Activated T-helper 2 cell treated with anti-CD3 and anti-CD28 coated beads, Interferon-gamma antibody, Interleukin-2, Interleukin-4, amounts not matched to agents 10 μg/mL and 5 μg/mL and 100 μg/mL, durations not matched to agents 14 hours and 24 hours and 36 hours (primary cell): ENCODE measurements around the gene SLC66A1. TPM values are rescaled to one million over a fixed set of nuclear protein-coding genes. Genes with fewer than 3 reads are reported as not detected.
"Not testable (repeated sequence)": the region's sequence is repeated elsewhere in the genome, so short reads cannot be mapped to it uniquely, and the experiment has no call there.

Source experiments
- DNase-seq: peaks from one replicate; pipeline ENCODE4 v3.0.0; 2021; ENCODE audit warnings: low spot score
- H3K27ac Mint-ChIP-seq: one replicate; pipeline ENCODE4 v1.8.0; 2021; ENCODE audit warnings: mixed read lengths
- H3K27me3 Mint-ChIP-seq: one replicate; pipeline ENCODE4 v1.8.0; 2021; ENCODE audit warnings: low read depth, mixed read lengths
- H3K36me3 Mint-ChIP-seq: one replicate; pipeline ENCODE4 v1.8.0; 2021; ENCODE audit warnings: low read depth, mixed read lengths
- H3K4me1 Mint-ChIP-seq: one replicate; pipeline ENCODE4 v1.8.0; 2021; ENCODE audit warnings: low read depth, mixed read lengths
- H3K4me3 Mint-ChIP-seq: one replicate; pipeline ENCODE4 v1.8.0; 2021; ENCODE audit warnings: low read depth, mild to moderate bottlenecking, moderate library complexity, mixed read lengths
- H3K9me3 Mint-ChIP-seq: one replicate; pipeline ENCODE4 v1.8.0; 2021; ENCODE audit warnings: mixed read lengths
- intact Hi-C: fragments of 100-400 bp; cut with micrococcal nuclease; formaldehyde crosslinking; loops from one replicate; pipeline ENCODE4 v1.15.1; 2023
- total RNA-seq: library from RNA; stranded (reverse); gene quantifications from 2 replicates; pipeline ENCODE4 v1.2.3, GENCODE V29; 2022

Gene SLC66A1
- total RNA-seq, 1 donor from 2014 or later, result 12.1 TPM

DNA sequence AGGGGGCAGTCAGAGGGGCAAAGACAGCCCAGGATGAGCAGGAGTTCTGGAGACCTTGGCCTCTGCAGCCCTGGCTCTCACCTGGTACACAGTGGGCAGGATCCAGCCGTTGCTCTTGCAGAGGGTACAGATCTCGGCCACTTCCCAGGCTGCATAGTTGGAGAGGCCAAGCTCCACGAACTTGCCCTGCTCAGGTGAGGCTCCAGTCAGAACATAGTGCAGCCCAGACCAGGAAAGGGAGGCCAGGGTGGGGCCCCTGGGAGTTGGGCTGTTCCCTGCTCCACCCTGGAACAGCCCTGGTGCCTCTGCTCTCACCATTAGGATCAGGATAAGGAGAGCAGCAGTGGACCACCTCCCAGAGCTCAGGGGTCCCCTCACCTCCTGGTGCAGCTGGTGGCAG is 26.3 kb upstream of the SLC66A1 start:
- H3K27ac Mint-ChIP-seq, H3K36me3 Mint-ChIP-seq, H3K9me3 Mint-ChIP-seq, H3K4me3 Mint-ChIP-seq, DNase-seq, H3K4me1 Mint-ChIP-seq, H3K27me3 Mint-ChIP-seq, intact Hi-C loops: not testable (repeated sequence)

DNA sequence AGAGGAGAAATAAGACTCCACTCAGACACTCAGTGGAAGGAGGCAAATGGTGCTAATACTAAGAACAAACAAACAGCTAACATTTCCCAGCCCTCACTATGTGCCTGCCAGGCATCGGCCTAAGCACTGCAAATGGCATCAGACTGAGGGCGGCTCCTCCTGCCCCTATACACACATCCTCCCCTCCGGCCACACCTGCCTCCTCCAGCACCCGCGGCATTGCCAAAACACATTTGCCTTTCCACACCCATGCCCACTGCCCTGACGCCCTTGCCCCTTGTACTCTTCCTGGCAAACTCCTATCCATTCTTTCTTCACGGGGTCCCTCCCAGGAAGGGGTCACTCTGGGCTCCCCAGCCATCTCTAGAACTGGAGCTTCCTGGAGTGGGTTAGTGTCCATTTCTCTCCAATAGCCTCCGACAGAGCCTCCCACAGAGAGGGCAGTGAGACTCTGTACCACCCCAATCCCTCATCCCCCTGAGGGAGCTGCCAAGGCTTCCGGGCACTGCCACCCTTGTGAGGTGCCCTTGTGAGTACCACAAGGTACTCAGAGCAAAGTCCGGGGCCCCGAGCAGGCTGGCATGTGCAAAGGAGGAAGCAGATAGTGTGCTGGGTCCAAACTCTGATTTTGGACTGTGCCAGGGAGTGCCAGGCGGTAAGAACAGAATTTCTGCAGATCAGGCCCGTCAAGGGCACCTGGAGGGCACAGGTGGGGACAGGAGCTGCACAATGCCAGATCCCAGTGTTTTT is 24.5 kb upstream of the SLC66A1 start:
- H3K27me3 Mint-ChIP-seq, result peaks cover 5% of the 10 kb centered on the region
- peaks cover 3% of the 10 kb centered on the region for H3K4me1 Mint-ChIP-seq
- intact Hi-C loops, result no loop called here
- H3K36me3 Mint-ChIP-seq, result peaks cover 12% of the 10 kb centered on the region
- H3K9me3 Mint-ChIP-seq, result peaks cover 9% of the 10 kb centered on the region
- DNase-seq, result no peak
- peak overlapping the region; percentile 19 for H3K4me3 Mint-ChIP-seq
- H3K27ac Mint-ChIP-seq, result no peak overlapping the region

DNA sequence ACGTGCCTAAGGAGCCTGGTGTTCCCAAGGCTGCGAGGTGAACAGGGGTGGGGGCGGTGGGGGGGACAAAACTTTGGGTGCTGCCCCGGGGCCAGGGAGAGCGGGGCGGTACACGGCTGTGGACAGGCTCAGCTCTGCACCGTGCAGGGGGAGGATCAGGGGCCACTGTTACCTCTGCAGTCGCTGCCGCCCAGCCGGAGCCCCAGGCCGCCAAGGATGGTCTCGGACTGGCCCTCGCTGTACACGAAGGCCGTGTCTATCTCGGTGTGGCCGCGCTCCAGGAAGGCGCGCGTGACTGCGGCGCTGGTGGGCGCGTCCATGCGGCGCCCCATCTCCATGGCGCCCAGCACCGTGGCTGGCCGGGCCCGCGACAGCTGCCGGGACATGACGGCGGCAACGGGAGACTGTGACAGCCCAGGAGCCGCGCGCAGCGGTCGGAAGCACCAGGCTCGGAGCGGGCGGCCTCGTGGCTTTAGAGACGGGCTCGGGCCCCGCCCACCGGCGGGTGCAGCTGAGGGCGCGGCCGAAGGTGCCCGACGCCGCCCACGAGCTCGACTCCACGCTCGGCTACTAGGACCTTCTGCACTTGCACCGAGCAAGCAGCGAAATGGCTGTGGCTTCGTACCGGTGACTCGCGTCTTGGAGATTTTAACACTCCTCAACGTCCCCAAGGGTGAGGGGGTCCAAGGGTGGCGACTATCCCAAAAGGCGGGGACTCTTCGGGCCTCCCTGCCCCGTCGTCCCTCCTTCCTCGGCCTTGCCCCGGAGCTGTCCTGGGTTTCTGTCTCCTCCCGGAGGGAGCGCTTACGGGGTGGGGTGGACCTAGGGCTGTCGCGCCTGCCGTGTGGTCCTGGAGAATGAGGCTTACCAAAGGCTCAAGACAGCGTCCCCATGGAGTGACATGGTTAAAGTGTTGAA is 23.5 kb upstream of the SLC66A1 start, which contains the start of gene AKR7A3:
TSS of gene AKR7A3 (minus strand) at position 447 of the 918 bp plus-strand sequence. CDS start at position 386, 61 bp downstream.
- peak within 1 kb of the TSS; percentile 37 for H3K4me3 Mint-ChIP-seq
- peaks cover 15% of the 10 kb centered on the region for H3K36me3 Mint-ChIP-seq
- peaks cover 18% of the 10 kb centered on the region for H3K9me3 Mint-ChIP-seq
- peak; percentile 48 for DNase-seq
- H3K27me3 Mint-ChIP-seq, H3K4me1 Mint-ChIP-seq, intact Hi-C loops, H3K27ac Mint-ChIP-seq: not testable (repeated sequence)

DNA sequence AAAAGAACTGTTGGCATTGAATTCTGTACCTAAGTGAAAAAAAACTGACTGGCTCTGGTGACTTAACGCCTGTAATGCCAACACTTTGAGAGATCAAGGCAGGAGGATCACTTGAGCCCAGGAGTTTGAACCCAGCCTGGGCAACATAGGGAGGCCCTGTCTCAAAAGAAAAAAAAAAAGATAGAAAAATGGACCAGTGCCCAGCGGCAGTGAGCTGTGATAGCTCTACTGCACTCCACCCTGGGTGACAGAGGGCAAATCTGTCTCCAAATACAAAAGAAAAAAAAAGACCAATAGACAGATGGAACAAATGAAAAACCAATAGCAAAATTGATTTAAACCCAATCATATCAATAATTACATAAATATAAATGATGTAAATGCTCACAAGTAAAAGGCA is 22.9 kb upstream of the SLC66A1 start:
- Mint-ChIP-seq H3K27me3 (peaks cover 5% of the 10 kb centered on the region), H3K4me1 (peaks cover 3% of the 10 kb centered on the region), H3K36me3 (peaks cover 19% of the 10 kb centered on the region), H3K4me3 (peak overlapping the region; percentile 37), H3K27ac (no peak overlapping the region), H3K9me3 (peaks cover 22% of the 10 kb centered on the region)
- intact Hi-C loops, result no loop called here
- DNase-seq, result no peak

DNA sequence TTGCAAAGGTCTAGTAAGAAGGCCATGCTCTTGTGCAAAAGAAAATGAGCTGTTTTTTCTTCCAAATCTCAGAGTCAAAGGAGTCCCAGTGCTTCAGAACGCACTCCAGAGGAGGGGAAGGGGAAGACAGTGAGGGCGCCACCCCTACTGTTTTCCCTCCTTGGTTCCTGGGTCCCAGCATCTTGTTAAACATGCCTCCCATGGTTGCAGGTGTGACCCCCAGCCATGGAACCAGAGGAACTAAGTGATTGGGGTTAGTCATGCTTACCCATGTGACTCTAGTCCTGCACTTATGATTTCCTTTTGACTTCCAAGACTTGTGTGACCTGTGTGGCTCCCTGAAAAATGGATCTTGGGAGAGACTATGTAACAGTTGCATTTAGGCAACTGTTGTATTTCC is 17.5 kb upstream of the SLC66A1 start:
- peaks cover 39% of the 10 kb centered on the region for H3K36me3 Mint-ChIP-seq
- H3K9me3 Mint-ChIP-seq, result peaks cover 49% of the 10 kb centered on the region
- no peak overlapping the region for H3K4me3 Mint-ChIP-seq
- no peak overlapping the region for H3K27ac Mint-ChIP-seq
- no peak for DNase-seq
- H3K4me1 Mint-ChIP-seq, result no peaks in the 10 kb centered on the region
- intact Hi-C loops, result no loop called here
- H3K27me3 Mint-ChIP-seq, result peaks cover 3% of the 10 kb centered on the region

DNA sequence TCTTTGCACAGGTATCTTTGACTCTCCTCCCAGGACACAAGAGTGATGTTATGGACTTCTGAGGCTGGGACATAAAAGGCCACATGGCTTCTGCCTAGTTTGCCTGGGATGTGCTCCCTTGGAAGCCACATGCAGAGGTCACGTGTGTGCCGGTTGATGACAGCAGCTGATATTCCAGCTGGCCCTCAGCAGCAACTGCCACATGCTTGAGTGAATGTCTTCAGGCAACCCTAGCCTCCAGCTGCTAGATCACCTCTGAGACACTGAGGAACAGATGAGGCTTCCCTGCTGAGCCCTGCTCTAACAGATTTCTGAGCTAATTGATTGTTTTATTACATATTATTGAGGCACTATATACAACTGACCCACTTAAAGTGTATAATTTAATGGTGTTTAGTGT is 11.9 kb upstream of the SLC66A1 start:
- Mint-ChIP-seq H3K27ac (no peak overlapping the region), H3K4me3 (no peak overlapping the region), H3K27me3 (no peaks in the 10 kb centered on the region), H3K4me1 (no peaks in the 10 kb centered on the region), H3K36me3 (peaks cover 34% of the 10 kb centered on the region), H3K9me3 (peaks cover 16% of the 10 kb centered on the region)
- DNase-seq, result no peak
- intact Hi-C loops, result no loop called here

DNA sequence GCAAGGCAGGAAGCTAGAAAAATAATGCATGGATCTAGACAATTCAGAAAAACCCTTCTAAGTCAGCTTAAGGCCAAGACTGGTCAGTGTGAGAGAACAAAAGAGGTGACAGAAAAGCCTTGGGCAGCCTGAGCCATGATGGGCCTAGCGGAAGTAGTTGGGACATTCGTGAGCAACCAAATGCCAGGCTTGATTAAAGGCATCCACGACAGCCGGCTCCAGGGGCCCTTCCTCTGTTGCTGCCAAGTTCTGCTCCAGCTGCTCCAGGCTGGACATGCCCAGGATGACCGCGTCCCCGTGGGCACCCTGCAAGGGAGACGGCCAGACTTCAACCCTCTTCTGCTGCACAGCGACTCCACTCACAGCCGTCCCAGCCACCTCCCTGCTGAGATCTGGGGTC is 8.0 kb upstream of the SLC66A1 start:
- H3K9me3 Mint-ChIP-seq, H3K27ac Mint-ChIP-seq, intact Hi-C loops, H3K4me3 Mint-ChIP-seq, H3K4me1 Mint-ChIP-seq, H3K27me3 Mint-ChIP-seq, DNase-seq: not testable (repeated sequence)
- H3K36me3 Mint-ChIP-seq, result peaks cover 45% of the 10 kb centered on the region

DNA sequence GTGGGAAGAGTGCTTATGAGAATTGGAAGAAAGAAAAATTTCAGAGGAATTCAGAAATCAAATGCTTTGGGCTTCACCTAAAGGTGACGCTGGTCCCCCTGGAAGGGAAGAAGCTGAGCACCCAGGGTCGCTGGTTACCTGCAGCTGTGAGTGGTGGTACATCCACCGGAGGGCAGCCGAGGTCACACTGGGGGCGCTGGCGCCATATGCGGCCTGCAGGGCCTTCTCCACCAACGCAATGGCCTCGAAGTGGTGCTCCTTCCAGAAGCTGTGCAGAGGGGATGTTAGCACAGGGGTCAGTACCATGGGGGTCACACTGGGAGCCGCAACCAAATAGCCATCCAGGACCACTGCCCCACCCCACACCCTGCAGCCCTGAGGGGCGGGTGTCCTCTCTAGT is 6.2 kb upstream of the SLC66A1 start:
- Mint-ChIP-seq H3K27ac (no peak overlapping the region), H3K4me3 (no peak overlapping the region)

DNA sequence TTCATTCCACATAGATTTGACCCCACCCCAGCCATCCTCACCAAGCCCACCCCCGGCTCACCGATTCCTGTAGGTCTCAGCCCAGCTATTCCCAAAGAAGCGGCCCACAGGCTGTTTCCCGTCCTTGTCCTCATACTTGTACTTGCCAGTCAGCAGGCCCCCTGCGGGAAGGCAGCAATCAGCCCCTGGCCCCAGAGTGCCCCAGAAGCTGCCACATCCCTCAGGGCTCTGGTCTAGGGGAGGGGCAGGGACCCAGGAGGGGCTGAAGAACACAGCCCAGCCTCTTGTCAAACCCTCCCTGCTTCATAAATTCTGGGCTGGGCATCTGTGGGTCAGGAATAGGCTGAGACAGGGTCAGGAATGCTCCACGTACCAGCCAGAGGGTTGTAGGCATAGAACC is 5.2 kb upstream of the SLC66A1 start:
- no peak overlapping the region for H3K27ac Mint-ChIP-seq
- intact Hi-C loops, result no loop called here
- H3K27me3 Mint-ChIP-seq, result no peaks in the 10 kb centered on the region
- no peaks in the 10 kb centered on the region for H3K9me3 Mint-ChIP-seq
- peaks cover 49% of the 10 kb centered on the region for H3K36me3 Mint-ChIP-seq
- H3K4me3 Mint-ChIP-seq, result no peak overlapping the region
- H3K4me1 Mint-ChIP-seq, result peaks cover 13% of the 10 kb centered on the region
- DNase-seq, result no peak

More for the DNA sequence above, 6.2 kb upstream of the SLC66A1 start:
- Mint-ChIP-seq H3K9me3 (no peaks in the 10 kb centered on the region), H3K27me3 (no peaks in the 10 kb centered on the region), H3K36me3 (peaks cover 46% of the 10 kb centered on the region), H3K4me1 (peaks cover 7% of the 10 kb centered on the region)
- DNase-seq, result no peak
- intact Hi-C loops, result no loop called here

DNA sequence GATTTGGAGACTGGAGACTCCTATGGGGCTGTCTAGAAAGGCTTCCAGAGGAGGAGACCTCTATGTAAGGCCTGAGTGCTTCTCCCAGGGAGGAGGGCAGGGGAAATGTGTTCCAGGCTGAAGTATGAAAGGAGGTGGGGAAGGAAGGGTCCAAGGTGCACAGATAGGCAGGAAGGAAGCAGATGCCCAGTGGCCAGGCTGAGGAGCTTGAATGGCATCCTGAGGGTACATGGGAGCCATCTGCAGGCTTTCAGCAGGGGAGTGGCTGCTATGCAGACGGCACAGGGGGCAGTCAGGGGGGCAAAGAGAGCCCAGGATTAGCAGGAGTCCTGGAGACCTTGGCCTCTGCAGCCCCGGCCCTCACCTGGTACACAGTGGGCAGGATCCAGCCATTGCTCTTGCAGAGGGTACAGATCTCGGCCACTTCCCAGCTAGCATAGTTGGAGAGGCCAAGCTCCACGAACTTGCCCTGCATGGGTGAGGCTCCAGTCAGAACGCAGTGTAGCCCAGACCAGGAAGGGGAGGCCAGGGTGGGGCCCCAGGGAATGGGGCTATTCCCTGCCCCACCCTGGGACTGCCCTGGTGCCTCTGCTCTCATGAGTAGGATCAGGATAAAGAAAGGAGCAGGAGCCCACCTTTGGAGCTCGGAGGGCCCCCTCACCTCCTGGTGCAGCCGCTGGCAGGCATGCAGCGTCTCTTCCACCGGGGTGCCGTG is 4.2 kb upstream of the SLC66A1 start:
- Mint-ChIP-seq H3K27me3 (no peaks in the 10 kb centered on the region), H3K27ac (no peak overlapping the region), H3K4me1 (peaks cover 16% of the 10 kb centered on the region), H3K36me3 (peaks cover 44% of the 10 kb centered on the region), H3K4me3 (no peak overlapping the region), H3K9me3 (no peaks in the 10 kb centered on the region)
- no peak for DNase-seq
- intact Hi-C loops, result no loop called here

DNA sequence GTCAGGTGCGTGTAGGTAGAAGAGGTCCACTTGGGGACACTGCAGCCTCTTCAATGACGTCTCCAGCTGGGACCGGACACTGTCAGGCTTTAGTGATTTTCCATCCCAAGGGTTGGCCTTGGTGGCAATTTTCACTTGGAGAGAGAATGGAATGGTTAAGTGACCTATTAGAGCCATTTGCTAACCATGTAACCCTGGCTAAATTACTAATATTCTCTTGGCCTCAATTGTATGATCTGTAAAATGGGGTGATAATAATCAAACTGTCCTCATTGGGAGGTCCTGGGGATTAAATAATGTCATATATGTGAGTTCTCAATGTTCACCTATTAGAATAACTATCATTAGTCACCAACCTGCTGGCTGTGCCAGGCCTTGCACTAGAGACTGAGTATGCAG is 3.6 kb upstream of the SLC66A1 start:
- H3K36me3 Mint-ChIP-seq, result peaks cover 40% of the 10 kb centered on the region
- intact Hi-C loops, result no loop called here
- peak overlapping the region; percentile 38 for H3K4me3 Mint-ChIP-seq
- no peaks in the 10 kb centered on the region for H3K9me3 Mint-ChIP-seq
- no peak for DNase-seq
- H3K27ac Mint-ChIP-seq, result no peak overlapping the region
- peaks cover 22% of the 10 kb centered on the region for H3K4me1 Mint-ChIP-seq
- H3K27me3 Mint-ChIP-seq, result no peaks in the 10 kb centered on the region

DNA sequence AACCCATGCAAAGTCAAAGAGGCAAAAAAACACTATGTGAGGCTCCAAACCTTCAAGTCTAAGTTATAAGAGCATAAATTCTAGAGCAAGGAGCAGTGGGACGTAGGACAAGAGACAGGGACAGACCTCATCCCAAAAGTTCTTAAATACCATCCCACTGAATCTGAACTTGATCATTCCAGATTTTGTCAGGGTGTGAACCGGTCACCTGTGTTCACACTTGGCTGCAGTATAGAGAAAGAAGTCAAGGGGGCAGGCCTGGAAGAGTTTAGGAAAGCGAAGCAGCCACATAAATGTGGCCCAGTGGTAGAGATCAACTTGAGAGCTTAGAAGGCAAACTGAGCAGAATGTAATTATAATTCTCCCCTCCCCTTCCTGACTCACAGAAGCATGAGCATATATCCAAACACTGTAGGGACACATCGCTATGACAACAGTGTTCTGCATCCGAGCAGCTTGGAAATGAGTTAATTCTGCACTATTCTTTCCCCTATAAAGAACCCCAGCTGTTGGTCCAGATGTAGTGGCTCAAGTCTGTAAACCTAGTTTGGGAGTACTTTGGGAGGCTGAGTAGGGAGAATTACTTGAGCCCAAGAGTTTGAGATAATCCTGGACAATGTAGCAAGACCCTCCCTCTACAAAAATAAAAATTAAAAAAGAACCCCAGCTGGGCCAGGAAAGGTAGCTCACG is 2.9 kb upstream of the SLC66A1 start:
- Mint-ChIP-seq H3K36me3 (peaks cover 37% of the 10 kb centered on the region), H3K4me3 (peak overlapping the region; percentile 38), H3K27me3 (no peaks in the 10 kb centered on the region), H3K9me3 (no peaks in the 10 kb centered on the region), H3K27ac (no peak overlapping the region), H3K4me1 (peaks cover 22% of the 10 kb centered on the region)
- DNase-seq, result no peak
- intact Hi-C loops, result no loop called here
